ENCODE results near the gene AP3B2. TPM values are rescaled to one million over a fixed set of nuclear protein-coding genes. Genes with fewer than 3 reads are reported as not detected.

Gene AP3B2
- total and polyA plus RNA-seq, 8 donors: 1.6 to 19.1 (median 3.2) TPM

GRCh38 chr15:82653483-82654168 lies 56.0 kb downstream of the AP3B2 start:
- TF ChIP-seq, protein P1, sequence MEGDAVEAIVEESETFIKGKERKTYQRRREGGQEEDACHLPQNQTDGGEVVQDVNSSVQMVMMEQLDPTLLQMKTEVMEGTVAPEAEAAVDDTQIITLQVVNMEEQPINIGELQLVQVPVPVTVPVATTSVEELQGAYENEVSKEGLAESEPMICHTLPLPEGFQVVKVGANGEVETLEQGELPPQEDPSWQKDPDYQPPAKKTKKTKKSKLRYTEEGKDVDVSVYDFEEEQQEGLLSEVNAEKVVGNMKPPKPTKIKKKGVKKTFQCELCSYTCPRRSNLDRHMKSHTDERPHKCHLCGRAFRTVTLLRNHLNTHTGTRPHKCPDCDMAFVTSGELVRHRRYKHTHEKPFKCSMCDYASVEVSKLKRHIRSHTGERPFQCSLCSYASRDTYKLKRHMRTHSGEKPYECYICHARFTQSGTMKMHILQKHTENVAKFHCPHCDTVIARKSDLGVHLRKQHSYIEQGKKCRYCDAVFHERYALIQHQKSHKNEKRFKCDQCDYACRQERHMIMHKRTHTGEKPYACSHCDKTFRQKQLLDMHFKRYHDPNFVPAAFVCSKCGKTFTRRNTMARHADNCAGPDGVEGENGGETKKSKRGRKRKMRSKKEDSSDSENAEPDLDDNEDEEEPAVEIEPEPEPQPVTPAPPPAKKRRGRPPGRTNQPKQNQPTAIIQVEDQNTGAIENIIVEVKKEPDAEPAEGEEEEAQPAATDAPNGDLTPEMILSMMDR (IDR thresholded peaks at IDR 0.05): no peak
- intact Hi-C loops (cut with DNase I): no loop called here
- no peak overlapping the region for H3K4me3 ChIP-seq
- no peak overlapping the region for H3K27ac ChIP-seq
- no peaks in the 10 kb centered on the region for H3K4me1 ChIP-seq
- 63 to 66% methylated on average over 3 of the region's 3 CpGs for WGBS, 2 donors
- DNase-seq (no peak), ATAC-seq (no peak), FAIRE-seq (no peak)
- H3K36me3 ChIP-seq: no peaks in the 10 kb centered on the region
- no peaks in the 10 kb centered on the region for H3K9me3 ChIP-seq
- no peaks in the 10 kb centered on the region for H3K27me3 ChIP-seq

DNA sequence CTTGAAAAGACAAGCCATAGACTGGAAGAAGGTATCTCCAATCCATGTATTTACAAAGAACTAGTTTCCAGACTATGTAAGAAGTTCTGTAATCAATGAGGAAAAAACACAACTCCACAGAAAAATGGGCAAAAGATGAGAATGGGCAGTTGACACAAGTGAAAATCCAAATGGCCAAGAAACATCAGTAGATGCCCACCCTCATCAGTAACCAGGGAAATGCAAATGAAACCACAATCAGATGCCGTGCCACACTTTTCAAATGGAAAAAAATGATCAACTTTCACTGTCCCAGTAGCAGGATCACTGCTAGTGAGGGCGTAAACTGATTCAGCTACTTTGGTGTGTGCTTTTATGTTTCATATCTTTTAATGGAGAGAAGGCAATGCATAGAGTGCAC lies 58.0 kb downstream of the AP3B2 start:
- FAIRE-seq (no peak), ATAC-seq (no peak), DNase-seq (no peak)
- H3K27ac ChIP-seq: no peak overlapping the region
- no peak overlapping the region for H3K4me3 ChIP-seq
- peaks cover 0 to 7% (median 3%) of the 10 kb centered on the region in 3 donors for H3K4me1 ChIP-seq
- H3K9me3 ChIP-seq: no peaks in the 10 kb centered on the region
- intact Hi-C loops (cut with DNase I): no loop called here
- H3K27me3 ChIP-seq: no peaks in the 10 kb centered on the region
- no peaks in the 10 kb centered on the region for H3K36me3 ChIP-seq
- WGBS, 2 donors: 90 to 92% methylated on average over 2 of the region's 2 CpGs
- TF ChIP-seq, protein P1 (IDR thresholded peaks at IDR 0.05): no peak

DNA sequence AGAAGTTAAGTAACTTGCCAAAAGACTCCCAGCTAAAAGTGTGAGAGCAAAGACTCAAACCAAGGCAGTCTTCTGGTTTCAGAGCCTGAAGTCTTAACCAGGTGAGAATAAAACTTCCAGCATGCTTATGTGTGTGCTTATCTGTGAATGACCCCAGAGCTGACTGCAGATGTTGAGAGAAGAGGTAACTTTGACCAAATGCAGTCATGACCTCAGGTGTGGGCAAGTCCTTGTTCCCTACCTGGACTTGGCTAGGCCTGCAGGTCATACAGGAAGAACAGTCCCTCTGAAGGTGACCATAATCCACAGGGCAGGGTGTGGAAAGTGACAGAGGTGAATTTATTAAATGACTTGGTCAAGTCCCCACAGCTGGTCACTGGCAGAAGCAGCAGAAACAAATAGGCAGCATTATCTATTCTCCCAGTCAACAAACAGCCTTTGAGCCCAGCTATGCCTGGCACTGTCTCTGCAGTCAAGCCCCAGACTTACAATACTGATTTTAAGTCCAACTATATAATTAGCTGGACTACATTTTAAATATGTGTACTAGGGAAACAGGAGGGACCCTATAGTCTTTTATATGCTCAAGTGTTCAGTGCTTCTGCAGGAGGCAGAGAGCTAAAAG lies 59.5 kb downstream of the AP3B2 start:
- ATAC-seq (no peak), FAIRE-seq (no peak)
- intact Hi-C loops (cut with DNase I): no loop called here

DNA sequence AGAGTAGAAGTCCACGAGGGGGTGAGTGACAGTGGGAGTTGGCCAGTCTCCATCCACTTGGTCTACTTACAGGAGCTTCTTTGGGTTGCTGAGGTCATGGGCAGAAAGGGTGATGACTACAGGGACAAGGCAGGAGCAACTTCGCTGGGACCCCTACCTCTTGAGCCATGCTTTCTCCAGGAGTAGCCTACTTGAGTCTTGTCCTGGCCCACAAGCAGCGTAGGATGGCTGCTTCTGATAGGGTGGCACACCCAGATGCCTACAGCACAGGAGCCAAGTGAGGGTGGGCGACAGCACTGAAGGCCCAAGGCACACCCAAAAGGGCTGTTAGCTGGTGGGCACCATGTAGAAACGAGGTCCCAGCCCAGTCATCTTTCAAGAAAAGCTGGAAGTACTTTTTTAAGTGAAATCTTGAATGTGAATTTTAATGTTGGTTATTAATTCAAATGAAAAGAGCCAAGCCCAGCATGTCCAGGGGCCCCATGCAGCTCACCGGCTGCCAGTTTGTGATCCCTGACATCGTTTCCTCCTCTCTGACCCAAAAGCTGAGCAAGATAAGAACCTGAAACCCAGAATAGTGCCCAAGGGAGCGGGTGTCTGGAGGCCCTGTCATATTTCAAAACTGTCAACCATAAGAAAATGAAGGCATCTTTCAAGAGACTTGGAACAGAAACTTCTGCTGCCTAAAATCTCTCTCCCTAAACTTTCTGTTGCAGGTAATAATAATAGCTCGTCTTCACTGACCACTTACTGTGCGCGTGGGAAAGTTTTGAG lies 60.3 kb downstream of the AP3B2 start:
- Histone ChIP-seq H3K27me3 (no peaks in the 10 kb centered on the region), H3K9me3 (no peaks in the 10 kb centered on the region), H3K4me1 (peaks cover 0 to 8% (median 7%) of the 10 kb centered on the region in 3 donors), H3K36me3 (no peaks in the 10 kb centered on the region), H3K4me3 (no peak overlapping the region), H3K27ac (no peak overlapping the region)
- intact Hi-C loops (cut with DNase I): no loop called here
- DNase-seq (no peak), ATAC-seq (no peak), FAIRE-seq (no peak)
- TF ChIP-seq, protein P1 (IDR thresholded peaks at IDR 0.05): no peak
- 72 to 76% methylated on average over 11 of the region's 11 CpGs for WGBS, 2 donors

More for the DNA sequence above, 59.5 kb downstream of the AP3B2 start:
- Histone ChIP-seq H3K27ac (no peak overlapping the region), H3K27me3 (no peaks in the 10 kb centered on the region), H3K36me3 (no peaks in the 10 kb centered on the region), H3K9me3 (no peaks in the 10 kb centered on the region), H3K4me3 (no peak overlapping the region), H3K4me1 (peaks cover 0 to 8% (median 7%) of the 10 kb centered on the region in 3 donors)
- no peak for DNase-seq
- TF ChIP-seq, protein P1 (IDR thresholded peaks at IDR 0.05): no peak

Data from pancreas (tissue), 10 donors.